NCI-H510A treated with DMSO at 0.1 percent for 48 hours (cell line): ENCODE data around the gene IFT57.
"Not testable (repeated sequence)": the region's sequence is repeated elsewhere in the genome, so short reads cannot be mapped to it uniquely, and the experiment has no call there.

ENCODE experiments used
- DNase-seq: peaks from one replicate; lab custom pipeline; 2025; lab: John Stamatoyannopoulos, UW

Gene IFT57, protein sequence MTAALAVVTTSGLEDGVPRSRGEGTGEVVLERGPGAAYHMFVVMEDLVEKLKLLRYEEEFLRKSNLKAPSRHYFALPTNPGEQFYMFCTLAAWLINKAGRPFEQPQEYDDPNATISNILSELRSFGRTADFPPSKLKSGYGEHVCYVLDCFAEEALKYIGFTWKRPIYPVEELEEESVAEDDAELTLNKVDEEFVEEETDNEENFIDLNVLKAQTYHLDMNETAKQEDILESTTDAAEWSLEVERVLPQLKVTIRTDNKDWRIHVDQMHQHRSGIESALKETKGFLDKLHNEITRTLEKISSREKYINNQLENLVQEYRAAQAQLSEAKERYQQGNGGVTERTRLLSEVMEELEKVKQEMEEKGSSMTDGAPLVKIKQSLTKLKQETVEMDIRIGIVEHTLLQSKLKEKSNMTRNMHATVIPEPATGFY

GRCh38 chr3:108221911-108222852 is at the start of gene IFT57:
Gene IFT57, minus strand, starts transcription at chr3:108222424. Its CDS starts 102 bp downstream, at chr3:108222322.
- DNase-seq, result peak; percentile 81

DNA sequence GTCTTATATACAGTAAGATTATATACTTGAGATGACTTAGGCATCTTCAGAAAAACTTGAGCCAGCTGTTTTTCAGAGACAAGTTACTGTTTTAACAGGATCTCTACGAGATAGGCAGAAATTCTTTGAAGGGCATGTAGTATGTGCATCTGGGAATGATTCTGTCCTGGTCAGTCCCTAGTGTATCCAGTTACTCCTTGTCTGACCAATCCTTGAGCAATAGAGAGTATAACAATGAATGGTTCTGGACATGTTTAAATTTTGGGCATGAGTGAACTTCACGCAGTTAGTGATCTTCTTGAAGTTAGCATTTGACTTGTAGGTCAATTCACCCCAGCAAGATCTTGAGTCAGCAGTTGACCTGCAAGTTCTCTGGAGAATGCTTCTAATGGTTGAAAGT is 49.4 kb upstream of the IFT57 start:
- no peak for DNase-seq

DNA sequence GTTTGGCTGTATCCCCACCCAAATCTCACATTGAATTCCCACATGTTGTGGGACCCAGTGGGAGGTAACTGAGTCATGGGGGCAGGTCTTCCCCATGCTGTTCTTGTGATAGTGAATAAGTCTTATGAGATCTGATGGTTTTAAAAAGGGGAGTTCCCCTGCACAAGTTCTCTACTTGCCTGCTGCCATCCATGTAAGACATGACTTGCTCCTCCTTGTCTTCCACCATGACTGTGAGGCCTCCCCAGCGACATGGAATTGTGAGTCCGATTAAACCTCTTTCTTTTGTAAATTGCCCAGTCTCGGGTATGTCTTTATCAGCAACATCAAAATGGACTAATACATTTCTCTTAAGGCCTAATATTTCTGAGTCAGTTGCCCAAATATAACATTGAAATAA is 46.0 kb upstream of the IFT57 start:
- DNase-seq, result not testable (repeated sequence)

DNA sequence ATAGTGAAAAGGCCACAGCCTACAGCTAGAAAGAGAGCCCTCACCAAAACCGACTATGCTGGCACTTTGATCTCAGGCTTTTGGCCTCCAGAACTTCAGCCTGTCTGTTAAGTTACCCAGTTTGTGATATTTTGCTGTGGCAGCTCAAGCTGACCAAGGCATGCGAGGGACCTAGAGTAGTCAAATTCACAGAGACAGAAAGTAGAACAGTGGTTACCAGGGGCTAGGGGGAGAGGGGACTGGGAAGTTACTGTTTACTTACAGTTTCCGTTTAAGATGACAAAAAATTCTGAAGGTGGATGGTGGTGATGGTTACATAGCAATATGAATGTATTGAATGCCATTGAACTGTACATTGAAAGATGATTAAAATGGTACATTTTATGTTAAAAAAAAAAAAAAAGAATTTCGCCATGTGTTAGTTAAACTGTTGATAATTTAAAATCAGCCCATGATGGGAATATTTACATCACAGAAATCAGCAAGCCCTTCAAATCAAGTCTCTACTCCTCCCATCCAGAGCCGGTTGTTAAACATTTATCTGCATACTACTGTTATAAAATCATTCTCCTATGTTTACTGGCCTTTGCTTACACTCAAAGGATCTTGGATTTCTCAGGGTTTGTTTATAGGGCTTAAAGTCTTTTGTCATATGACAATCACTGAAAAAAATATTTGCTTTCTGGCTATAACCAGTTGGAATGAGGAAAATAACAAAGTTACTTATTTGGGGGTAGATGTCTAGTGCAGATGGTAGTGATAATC is 42.5 kb upstream of the IFT57 start:
- DNase-seq, result not testable (repeated sequence)

- DNase-seq, result no peak
Measured at GRCh38 chr3:108255131-108255530, 32.9 kb upstream of the IFT57 start.

GRCh38 chr3:108251844-108252243 is 29.6 kb upstream of the IFT57 start:
- DNase-seq, result no peak

DNA sequence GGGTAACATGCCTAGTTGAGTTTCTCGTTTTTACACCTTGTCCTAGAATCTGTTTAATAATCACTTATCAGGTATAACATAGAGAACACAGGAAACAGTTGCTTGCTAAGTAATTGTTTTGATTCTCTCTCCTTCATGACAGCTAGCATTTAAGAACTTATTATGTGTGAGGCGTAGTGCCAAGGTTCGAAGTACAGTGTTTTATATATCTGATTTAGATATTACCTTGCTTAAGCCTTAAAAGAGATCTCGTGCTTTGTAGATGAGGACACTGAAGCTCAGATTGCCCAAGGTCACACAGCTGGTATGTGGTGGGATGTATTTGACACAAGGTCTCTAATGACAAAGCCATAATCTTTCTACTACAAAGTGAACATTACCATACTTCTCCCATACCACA is 29.0 kb upstream of the IFT57 start:
- no peak for DNase-seq

DNA sequence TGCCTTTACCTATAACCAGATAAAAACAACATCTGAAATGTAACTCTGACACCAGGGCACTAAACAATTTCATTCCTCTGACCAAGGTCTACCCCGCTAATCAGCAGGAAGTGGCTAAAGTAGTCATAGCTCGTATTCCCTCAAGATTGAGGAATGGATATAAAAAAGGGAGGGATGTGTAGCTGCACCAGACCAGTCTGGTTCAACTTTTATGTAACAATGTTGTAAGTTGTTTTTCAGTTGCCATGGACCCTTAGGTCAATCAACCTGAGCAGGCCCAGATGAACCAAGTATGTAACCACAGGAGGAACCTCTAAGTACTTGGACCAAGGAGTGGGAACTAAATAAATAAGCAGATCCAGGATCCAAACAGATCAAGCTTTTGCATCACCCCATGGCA is 28.4 kb upstream of the IFT57 start:
- DNase-seq, result no peak

DNA sequence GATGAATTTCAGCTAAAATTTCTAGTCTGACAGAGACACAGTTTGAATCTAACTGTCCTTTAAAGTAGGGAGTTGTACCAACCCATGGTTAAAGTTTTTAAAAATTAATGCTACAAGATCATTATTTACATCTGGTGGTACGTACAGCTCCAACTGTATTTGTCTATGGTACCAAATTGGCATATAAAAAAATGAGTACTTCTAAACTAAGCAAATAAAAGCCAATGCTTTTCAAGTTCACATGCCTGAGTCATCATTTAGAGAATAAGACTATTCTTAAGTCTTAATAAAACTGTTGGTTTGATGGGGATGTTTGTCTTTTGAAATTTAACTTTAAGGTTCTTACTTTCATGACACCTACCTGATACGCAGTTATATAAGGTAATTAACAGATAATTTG is 21.0 kb upstream of the IFT57 start:
- DNase-seq, result no peak

- DNase-seq, result no peak
Measured at GRCh38 chr3:108242776-108243175, 20.6 kb upstream of the IFT57 start.

DNA sequence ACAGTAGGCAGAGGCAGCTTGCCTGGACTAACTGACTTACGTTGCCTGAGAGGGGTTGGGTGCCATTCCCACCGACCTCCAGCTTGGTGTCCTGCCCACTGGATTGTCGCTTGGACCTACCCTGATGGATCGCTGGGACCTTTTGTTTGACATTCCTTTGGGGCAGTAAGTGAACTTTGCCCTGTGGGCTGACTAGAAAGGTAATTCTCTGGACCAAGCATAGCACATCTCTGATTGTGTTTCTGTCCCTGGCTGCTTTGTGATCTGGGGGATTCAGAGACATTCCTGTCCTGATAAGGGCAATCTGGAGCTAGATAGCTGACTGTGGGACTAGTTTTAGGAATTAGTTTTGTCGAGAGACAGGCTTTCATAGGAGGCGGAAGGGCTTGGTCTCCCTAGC is 19.5 kb upstream of the IFT57 start:
- no peak for DNase-seq

DNA sequence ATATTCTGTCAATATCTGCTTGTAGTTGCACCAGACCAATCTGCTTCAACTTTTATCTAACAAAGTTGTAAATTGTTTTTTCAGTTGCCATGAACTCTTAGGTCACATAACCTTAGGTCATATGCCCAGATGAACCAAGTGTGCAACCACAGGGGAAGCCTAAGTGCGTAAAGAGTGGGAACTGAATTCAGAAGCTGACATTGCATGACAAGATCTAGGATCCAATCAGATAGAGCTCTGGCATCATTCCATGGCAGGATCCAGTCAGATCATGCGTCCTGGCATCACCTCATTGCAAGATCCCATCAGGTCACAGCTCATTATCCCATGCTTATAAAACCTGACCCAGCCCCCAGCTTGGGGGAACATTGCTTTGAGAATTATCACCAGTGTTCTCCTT is 18.9 kb upstream of the IFT57 start:
- DNase-seq, result no peak

- DNase-seq, result no peak
Measured at GRCh38 chr3:108239082-108239481, 16.9 kb upstream of the IFT57 start.

GRCh38 chr3:108235290-108235689 is 13.1 kb upstream of the IFT57 start:
- no peak for DNase-seq

DNA sequence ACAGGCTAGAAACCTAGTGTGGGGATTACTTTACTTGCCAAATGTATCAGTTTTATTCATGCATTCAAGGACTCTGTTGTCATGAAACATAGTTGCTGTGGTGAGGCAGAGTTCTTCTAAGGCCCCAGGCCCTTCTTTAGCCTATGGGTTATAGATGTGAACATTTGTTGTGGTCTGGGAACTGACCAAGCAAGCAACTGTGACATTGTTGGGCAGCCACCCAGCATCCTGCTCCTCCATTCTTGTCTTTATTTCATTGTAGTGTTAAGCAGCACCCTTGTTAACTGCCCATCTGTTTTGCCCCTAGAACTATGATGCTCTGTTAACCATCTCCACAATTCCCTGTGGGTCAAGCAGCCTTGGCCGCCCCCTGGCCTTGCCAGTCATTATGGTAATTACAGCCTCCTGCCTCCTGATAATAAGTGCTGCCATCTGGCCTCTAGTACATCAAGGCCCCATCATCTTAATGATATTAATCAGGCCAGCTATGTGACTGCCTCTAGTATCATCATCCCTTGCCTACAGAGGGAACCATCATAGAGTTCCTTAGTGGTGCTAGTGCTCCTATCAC is 12.2 kb upstream of the IFT57 start:
- no peak for DNase-seq

DNA sequence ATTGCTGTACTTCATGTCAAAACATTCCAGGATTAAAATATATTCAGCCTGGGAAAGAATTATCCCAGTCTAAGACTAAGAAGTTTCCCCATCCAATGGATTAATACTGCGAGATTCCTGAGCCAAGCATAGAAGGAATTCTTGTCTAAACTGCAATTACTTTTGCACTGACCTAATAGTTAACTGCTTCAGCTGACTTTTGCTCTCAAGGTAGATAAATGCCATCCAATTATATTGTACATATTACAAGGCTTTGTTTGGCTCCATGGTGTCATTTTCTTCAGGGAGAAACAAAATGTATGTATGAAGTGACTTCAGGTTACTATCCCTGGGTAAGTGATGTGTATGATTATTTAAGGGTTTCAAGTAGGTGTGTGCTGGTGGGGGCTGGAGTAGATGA is 6.1 kb upstream of the IFT57 start:
- DNase-seq, result no peak

DNA sequence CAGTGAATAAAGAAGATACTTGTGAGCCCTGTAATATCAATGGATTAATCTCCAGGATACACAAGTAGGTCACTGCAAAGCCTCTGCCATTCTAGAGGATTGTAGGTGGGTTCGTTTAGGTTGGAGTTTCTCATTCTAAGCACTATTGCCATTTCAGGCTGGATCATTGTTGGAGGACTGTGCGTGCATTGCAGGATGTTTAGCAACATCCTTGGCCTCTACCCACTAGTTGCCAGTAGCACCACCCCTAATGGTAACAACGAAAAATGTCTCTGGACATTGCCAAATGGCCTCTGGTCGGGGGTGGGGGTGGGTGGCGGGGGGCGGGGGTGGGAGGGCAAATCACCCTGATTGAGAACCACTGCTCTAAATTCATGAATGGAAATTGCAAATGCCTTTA is 4.9 kb upstream of the IFT57 start:
- no peak for DNase-seq

DNA sequence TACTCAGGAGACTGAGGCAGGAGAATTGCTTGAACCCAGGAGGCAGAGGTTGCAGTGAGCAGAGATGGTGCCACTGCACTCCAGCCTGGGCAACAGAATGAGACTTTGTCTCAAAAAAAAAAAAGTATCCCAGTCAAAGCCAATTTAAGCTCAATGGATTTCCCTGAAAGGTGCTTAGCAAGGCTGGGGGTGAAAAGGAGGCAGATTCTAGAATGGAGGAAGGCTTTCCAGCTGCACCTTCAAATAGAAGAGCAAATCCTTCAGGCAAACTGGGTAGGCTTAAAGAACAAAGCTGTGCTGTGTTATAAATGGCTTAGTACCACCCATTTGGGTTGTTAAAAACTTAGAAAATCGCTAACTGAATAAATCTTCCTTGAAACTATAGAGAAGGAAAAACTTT is 3.0 kb upstream of the IFT57 start:
- no peak for DNase-seq

DNA sequence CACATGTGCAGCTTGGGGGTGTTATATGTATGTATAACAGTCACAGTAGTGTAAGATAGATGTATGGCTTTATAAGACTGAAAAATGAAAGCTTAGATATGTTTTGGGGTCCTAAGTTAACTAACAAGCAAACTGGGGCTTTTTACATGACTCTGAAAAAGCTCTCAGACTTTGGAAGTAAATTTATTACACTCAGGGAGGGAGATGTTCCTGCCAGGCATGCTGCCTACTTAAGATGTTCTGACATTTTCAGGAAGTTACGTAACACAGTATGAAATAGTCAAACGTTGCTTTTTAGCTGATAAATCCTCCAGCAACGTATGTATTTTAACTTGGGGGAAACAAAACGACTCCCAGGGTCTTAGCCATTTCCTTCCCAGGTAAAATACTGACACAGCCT is 1.7 kb upstream of the IFT57 start:
- no peak for DNase-seq

DNA sequence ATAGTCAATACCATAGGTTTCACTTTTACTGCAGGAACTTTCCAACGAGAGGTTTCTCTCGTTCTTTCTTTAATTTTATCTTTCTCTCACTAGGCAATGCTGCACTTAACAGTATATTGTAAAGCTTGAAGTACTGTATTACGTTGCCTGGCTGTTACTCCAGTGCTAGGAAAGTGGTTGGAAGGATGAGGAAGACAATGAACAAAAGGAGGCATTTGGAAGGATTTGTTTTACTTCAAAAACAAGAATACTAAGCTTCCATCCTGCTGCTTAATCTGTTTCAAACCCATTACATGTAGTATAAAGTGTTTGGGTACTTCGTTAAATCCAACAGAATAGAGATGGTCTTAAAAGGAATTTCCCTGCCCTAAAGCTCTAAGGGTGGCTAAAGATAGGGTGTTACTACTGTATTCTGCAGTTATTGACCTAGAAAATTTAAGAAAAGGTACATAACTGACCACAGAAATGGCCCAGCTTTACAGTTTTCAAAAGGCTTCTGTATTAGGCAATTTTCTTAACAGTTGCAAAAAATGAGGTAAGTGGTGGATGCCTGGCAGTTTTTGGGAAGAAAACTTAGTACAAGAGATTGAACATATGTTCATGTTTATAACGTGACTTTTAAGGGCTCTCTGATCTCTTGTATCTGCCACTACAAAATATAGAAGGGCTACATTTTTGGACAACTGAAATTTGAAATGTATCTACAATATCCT is 785 bp upstream of the IFT57 start:
- no peak for DNase-seq

GRCh38 chr3:108221393-108221792 is 831 bp downstream of the IFT57 start:
- DNase-seq, result no peak
